GM21423 (cell line): Measurements from ENCODE around the gene LEUTX.
A peak's percentile ranks its signal among the peaks of the same experiment; 100 is the strongest.
"Not testable (repeated sequence)": the region's sequence is repeated elsewhere in the genome, so short reads cannot be mapped to it uniquely, and the experiment has no call there.

Experiments
- ATAC-seq: cut with Tn5 transposase; IDR thresholded peaks from one replicate; pipeline ENCODE4 v1.9.1; 2021; ENCODE audit warnings: mild to moderate bottlenecking, moderate library complexity; ENCODE audit not compliant: unreplicated experiment

LEUTX gene

DNA sequence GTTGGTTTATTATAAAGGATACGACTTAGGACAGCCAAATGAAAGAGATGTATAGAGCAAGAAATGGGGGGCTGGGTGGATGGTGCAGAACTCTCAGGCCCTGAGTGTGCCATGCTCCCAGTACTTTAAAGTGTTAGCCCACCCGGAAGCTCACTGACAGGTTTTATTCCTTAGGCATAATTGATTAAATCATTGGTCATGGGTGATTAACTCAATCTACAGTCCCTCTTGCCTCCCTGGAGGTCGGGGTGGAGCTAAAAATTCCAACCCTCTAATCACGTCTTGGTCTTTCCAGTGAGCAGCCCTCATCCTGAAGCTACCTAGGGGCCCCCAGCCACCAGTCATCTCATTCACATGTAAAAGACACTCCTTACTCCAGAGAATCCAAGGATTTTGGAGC, 9.9 kb upstream of the LEUTX start:
- ATAC-seq, result no peak

- no peak for ATAC-seq
Observed at GRCh38 chr19:39780894-39781293, 2.2 kb downstream of the LEUTX start.

GRCh38 chr19:39788244-39788643, 9.6 kb downstream of the LEUTX start:
- no peak for ATAC-seq

- ATAC-seq, result no peak
Observed at GRCh38 chr19:39792999-39793546, 14.4 kb downstream of the LEUTX start.

DNA sequence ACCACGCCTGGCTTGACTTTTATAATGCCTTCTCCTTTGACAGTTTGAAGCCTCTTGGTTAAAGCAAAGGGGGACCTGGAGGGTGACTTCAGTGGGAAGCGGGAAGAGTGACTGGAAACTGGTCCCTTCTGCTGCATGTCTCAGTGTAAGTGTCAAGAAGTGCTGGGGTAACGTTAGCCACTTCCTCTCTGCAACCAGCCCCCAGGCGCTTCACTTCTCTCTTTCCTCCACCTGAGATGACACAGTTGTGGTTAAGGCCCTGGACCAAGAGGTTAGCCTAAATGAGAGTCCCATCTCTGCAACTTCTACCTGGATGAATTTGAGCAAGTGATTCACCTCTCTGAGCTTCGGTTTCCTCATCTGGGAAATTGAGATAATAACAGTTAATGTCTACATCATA, 16.3 kb downstream of the LEUTX start:
- no peak for ATAC-seq

DNA sequence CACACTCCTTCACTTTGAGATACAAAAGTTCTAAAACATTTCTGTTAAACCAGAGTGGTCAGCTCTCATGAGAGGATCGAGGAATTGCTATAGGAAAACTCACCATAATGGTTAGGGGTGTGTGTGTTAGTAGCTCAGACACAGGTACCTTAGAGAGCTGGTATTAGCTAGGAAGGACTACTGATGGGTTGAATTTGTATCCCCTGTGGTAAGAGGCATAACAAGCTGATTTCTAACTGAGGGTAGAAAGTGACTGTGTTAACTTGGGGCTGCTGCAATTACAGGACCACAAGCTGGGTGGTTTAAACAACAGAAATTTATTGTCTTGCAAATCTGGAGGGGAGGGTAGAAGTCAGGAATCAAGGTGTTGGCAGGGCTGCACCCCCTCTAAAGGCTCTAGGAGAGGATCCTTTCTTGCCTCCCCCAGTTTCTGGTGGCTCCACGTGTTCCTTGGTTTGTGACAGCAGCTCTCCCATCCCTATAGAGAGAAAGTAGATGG, 17.4 kb downstream of the LEUTX start:
- no peak for ATAC-seq

- ATAC-seq, result no peak
Observed at GRCh38 chr19:39797083-39797482, 18.4 kb downstream of the LEUTX start.

GRCh38 chr19:39802958-39803357, 24.3 kb downstream of the LEUTX start:
- ATAC-seq, result no peak

DNA sequence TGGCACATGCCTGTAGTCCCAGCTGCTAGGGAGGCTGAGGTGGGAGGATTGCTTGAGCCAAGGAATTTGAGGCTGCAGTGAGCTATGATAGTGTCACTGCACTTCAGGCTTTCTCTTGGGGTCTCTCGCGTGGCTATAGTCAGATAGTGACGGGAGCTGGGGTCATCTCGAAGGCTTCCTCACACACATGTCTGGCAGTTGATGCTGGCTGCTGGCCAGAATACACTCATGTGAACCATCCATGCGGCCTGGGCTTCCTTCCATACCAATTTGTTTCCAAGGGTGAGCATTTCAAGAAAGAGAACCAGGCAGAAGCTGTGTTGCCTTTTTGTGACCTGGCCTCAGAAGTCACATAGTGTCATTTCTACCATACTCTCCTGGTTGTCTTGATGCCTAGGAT, 26.4 kb downstream of the LEUTX start:
- no peak for ATAC-seq

- no peak for ATAC-seq
Observed at GRCh38 chr19:39807846-39808364, 29.3 kb downstream of the LEUTX start.

- not testable (repeated sequence) for ATAC-seq
Observed at GRCh38 chr19:39808688-39809087, 30.0 kb downstream of the LEUTX start.

DNA sequence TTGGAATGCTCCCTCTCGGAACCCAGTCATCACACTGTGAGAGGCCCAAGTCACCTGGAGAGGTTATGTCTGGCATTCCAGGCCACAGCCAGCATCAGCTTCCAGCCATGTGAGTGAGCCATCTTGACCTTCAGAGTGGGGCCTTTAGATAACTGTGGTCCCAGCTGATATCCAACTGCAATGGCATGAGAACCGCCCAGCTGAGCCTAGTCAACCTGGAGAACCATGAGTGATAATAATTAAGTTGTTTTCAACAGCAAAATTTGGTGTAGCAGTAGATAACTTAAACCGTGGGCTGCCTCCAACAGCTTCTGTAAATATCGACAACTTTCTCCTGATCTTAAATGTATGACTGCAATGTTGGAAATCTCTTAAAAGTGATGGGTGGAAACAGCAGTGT, 30.7 kb downstream of the LEUTX start:
- ATAC-seq, result no peak

DNA sequence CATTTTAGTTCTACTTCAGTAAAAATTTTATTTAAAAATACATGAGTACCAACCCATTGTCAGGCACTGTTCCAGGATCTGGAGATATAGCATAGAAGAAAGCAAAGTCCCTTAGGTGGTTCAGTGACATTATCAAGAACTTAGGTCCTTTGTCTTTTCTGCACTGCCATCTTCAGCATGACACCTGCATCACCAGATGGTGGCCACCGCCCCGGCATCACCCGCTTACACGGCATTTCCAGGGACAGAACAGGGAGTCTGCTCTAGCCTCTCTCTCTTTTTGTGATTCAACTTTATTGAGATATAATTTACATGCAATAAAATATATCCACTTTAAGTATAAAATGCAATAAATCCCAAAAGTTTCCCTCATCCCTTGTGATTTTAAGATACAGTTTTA, 31.8 kb downstream of the LEUTX start:
- no peak for ATAC-seq

DNA sequence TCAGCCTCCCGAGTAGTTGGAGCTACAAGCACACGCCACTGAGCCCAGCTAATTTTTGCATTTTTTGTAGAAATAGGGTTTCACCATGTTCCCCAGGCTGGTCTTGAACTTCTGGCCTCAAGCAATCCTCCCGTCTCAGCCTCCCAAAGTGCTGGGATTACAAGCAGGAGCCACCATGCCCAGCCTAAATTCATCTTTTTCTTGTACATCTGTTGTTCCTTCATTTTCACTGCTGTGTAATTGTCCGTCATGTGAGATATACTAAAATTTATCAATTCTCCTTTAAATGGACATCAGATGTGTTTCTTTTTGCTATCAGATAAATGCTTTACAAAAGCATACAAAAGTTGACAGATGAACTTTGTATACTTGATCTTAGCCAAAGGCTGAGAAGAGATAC, 32.4 kb downstream of the LEUTX start:
- ATAC-seq, result no peak

- no peak for ATAC-seq
Observed at GRCh38 chr19:39813264-39813993, 34.8 kb downstream of the LEUTX start.

DNA sequence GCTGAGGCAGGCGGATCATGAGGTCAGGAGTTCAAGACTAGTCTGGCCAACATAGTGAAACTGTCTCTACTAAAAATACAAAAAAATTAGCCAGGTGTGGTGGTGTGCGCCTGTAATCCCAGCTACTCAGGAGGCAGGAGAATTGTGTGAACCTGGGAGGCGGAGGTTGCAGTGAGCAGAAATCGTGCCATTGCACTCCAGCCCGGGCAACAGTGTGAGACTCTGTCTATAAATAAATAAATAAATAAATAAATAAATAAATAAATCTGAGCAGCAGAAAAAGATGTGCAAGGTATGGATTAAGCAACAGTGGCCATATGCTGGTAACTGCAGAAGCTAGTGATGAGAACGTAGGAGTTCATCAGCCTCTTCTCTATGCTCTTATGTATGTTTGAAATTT, 35.5 kb downstream of the LEUTX start:
- ATAC-seq, result not testable (repeated sequence)

DNA sequence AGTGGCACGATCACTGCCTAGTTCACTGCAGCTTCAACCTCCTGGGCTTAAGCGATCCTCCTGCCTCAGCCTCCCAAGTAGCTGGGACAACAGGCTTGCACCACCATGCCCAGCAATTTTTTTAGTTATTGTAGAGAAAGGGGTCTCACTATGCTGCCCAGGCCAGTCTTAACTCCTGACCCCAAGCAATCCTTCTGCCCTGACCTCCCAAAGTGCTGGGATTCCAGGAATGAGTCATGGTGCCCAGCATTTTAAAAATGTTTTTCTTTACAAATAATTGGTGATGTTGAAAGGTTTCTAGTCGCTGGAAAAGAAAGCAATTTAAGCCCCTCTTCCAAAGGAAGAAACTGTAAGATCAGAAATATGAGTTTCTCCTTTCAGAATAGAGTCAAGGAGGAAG, 35.9 kb downstream of the LEUTX start:
- ATAC-seq, result no peak

GRCh38 chr19:39816287-39817048, 37.8 kb downstream of the LEUTX start:
- ATAC-seq, result no peak

DNA sequence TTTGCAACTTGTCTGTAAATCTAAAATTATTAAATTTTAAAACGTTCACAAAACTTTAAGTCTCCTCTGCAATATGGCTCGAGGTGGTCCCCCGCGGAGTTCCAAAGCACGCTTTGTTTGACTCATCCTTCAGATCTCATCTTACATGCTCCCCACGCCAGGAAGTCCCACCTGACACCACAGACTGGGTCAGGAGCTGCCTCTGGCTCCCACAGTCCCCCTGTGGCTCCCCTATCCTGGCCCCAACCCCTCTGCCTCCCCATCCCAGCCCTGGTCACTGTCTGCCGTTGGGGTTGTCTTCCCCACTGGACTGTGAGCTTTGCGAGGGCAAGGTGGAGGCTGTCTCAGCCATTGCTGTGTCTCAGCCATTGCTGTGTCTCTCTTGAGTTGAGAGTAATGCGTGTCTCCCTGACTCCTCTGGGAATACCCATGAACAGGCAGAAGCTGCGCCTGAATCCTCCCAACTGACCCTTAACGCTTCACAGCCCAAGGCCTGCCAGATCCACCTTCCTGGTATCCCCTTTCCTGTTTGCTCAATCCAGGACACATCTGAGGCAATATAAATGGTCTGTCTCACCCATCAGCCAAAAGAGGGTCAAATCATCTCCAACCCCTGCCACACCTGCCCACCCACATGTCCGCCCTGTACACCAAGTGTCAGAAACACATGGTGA, 39.4 kb downstream of the LEUTX start:
- ATAC-seq, result no peak

DNA sequence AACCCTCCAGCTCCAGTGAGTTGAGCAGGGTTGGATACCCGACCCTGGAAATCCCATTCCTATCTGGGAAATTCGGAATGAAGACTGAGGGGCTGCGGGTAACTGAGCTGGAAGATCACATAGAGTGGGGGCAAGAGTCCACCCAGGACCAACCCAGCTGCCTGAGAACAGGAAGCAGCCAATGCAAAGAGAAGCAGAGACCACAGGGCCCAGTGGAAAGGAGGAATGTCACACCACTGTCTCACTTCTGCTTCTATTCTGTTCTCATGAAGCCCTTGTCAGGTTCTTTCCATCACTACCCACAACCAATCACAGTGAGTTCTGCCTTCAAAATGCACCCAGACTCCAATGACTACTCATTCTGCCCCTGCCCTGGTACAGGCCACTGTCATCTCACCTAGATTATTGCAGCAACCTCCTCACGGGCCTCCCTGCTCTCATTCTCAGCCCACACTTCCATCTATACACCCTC, 40.0 kb downstream of the LEUTX start:
- ATAC-seq, result peak; percentile 70

- no peak for ATAC-seq
Observed at GRCh38 chr19:39819786-39820185, 41.1 kb downstream of the LEUTX start.
